B cell (primary cell): ENCODE measurements around the gene CACHD1. TPM values are rescaled to one million over a fixed set of nuclear protein-coding genes. Genes with fewer than 3 reads are reported as not detected.

Experiments used
- ATAC-seq: fragments of 200-7000 bp; cut with Tn5 transposase; one replicate; pipeline ENCODE4 v1.10.0; 2021; ENCODE audit warnings: low read depth, mild to moderate bottlenecking, moderate number of reproducible peaks, moderate library complexity
- CTCF ChIA-PET: fragments of 350-600 bp; sonication (Branson Sonifier 250); formaldehyde crosslinking; loops from one replicate; lab custom pipeline; 2021; ENCODE audit warnings: antibody characterized with exemption, inconsistent platforms; lab: Charles Lee
- POLR2A ChIA-PET: fragments of 350-600 bp; sonication (Branson Sonifier 250); formaldehyde crosslinking; loops from one replicate; lab custom pipeline; 2021; ENCODE audit warnings: antibody characterized with exemption; lab: Charles Lee
- DNase-seq: peaks from one replicate; pipeline ENCODE4 v3.0.0; 2013
- H2AFZ ChIP-seq: 2 replicates; pipeline ENCODE4 v1.6.1; 2012; ENCODE audit warnings: mild to moderate bottlenecking, low read depth, low read length; ENCODE audit not compliant: insufficient read depth, poor library complexity, severe bottlenecking
- H3K27ac ChIP-seq, 2 donors: 1 replicate in 1 of 2; 2 replicates in 1 of 2; pipeline ENCODE4 v1.5.1; 2012 to 2013; ENCODE audit warnings: low read length in 2 of 2, mild to moderate bottlenecking in 2 of 2, moderate library complexity in 1 of 2
- H3K27me3 ChIP-seq, 4 experiments: fragments of 200-600 bp in 1 of 4; sonication (generic) in 1 of 4; replicated peaks in 1 of 4; 1 replicate in 2 of 4; 2 replicates in 2 of 4; pipeline versions ENCODE4 v1.6.1 to v1.7.0; 2013 to 2016; ENCODE audit warnings: low read length in 3 of 4, mild to moderate bottlenecking in 2 of 4, mixed read lengths in 1 of 4, moderate library complexity in 1 of 4; ENCODE audit not compliant: insufficient read depth in 4 of 4, control insufficient read depth in 3 of 4; ENCODE audit errors: control extremely low read depth in 1 of 4
- H3K36me3 ChIP-seq, 2 experiments: replicated peaks in 1 of 2; 1 replicate in 1 of 2; 2 replicates in 1 of 2; pipeline versions ENCODE4 v1.6.1 to v1.7.1; 2013; ENCODE audit warnings: low read length in 1 of 2; ENCODE audit not compliant: insufficient read depth in 2 of 2, control insufficient read depth in 1 of 2; ENCODE audit errors: control extremely low read depth in 1 of 2, extremely low read depth in 1 of 2
- H3K4me1 ChIP-seq, 2 donors: fragments of 200-600 bp in 1 of 2; sonication (generic) in 1 of 2; 1 replicate in 1 of 2; 2 replicates in 1 of 2; pipeline versions ENCODE4 v1.5.1 to v1.6.1; 2013 to 2017; ENCODE audit warnings: low read length in 2 of 2; ENCODE audit not compliant: control insufficient read depth in 2 of 2, insufficient read depth in 2 of 2
- H3K4me2 ChIP-seq: replicated peaks from 2 replicates; pipeline ENCODE3; 2012; ENCODE audit warnings: mild to moderate bottlenecking, low read depth, low read length; ENCODE audit not compliant: poor library complexity, severe bottlenecking
- H3K4me3 ChIP-seq, 5 experiments: fragments of 200-600 bp in 1 of 5; sonication (generic) in 1 of 5; 1 replicate in 3 of 5; 2 replicates in 2 of 5; pipeline versions ENCODE4 v1.5.1 to v1.7.0; 2011 to 2016; ENCODE audit warnings: low read length in 4 of 5, mild to moderate bottlenecking in 4 of 5, low read depth in 2 of 5, control low read depth in 1 of 5, moderate library complexity in 1 of 5; ENCODE audit not compliant: insufficient read depth in 1 of 5; ENCODE audit errors: control extremely low read depth in 1 of 5, extremely low read depth in 1 of 5
- H3K79me2 ChIP-seq: fragments of 200-600 bp; sonication (generic); one replicate; pipeline ENCODE4 v1.6.0; 2016; ENCODE audit warnings: low read length; ENCODE audit not compliant: control insufficient read depth, insufficient read depth
- H3K9ac ChIP-seq: fragments of 200-600 bp; sonication (generic); 2 replicates; pipeline ENCODE4 v1.6.1; 2017; ENCODE audit warnings: mild to moderate bottlenecking, low read length, moderate library complexity
- H3K9me3 ChIP-seq, 3 donors: one replicate each; pipeline versions ENCODE4 v1.6.1 to v1.7.1; 2013; ENCODE audit warnings: low read length in 2 of 3; ENCODE audit not compliant: control insufficient read depth in 2 of 3, insufficient read depth in 1 of 3; ENCODE audit errors: control extremely low read depth in 1 of 3
- H4K20me1 ChIP-seq: 2 replicates; pipeline ENCODE4 v1.6.0; 2012; ENCODE audit warnings: mild to moderate bottlenecking, low read length; ENCODE audit not compliant: insufficient read depth, control insufficient read depth, poor library complexity, severe bottlenecking
- H3K27ac Mint-ChIP-seq: one replicate; pipeline ENCODE4 v1.8.0; 2021; ENCODE audit warnings: mixed read lengths
- H3K27me3 Mint-ChIP-seq: one replicate; pipeline ENCODE4 v1.8.0; 2021; ENCODE audit warnings: mixed read lengths
- H3K4me1 Mint-ChIP-seq: one replicate; pipeline ENCODE4 v1.8.0; 2021; ENCODE audit warnings: mixed read lengths
- H3K4me3 Mint-ChIP-seq: one replicate; pipeline ENCODE4 v1.8.0; 2021; ENCODE audit warnings: mixed read lengths
- H3K9me3 Mint-ChIP-seq: one replicate; pipeline ENCODE4 v1.8.0; 2022; ENCODE audit warnings: mixed read lengths; ENCODE audit not compliant: insufficient read depth
- EZH2 ChIP-seq: IDR thresholded peaks from 2 replicates; pipeline ENCODE4 v1.6.1; 2012; ENCODE audit warnings: borderline replicate concordance, low read depth, mild to moderate bottlenecking, moderate library complexity, low read length; ENCODE audit not compliant: insufficient read depth, poor library complexity, severe bottlenecking
- WGBS: methylation state at CpG from one replicate; pipeline ENCODE4 v1.1.5; 2013; ENCODE audit warnings: missing lambda C conversion rate; ENCODE audit not compliant: insufficient coverage; 5-methylcytosine and 5-hydroxymethylcytosine counted together
- intact Hi-C: fragments of 100-400 bp; cut with micrococcal nuclease; formaldehyde crosslinking; loops from one replicate; pipeline ENCODE4 v1.10.0; 2022
- polyA plus RNA-seq: library from polyadenylated mRNA; depleted of rRNA; stranded (reverse); fragments of >200 nt; gene quantifications from 2 replicates; pipeline ENCODE4 v1.2.3, GENCODE V29; 2012
- total RNA-seq, 2 donors: library from RNA; stranded (reverse); fragments of 120-200 nt in 1 of 2; gene quantifications; 1 replicate in 1 of 2; 2 replicates in 1 of 2; pipeline versions ENCODE4 v1.2.3 to v1.2.4, GENCODE V29; 2013 to 2022
- TF ChIP-seq, protein P1 (sequence below): fragments of 200-600 bp; IDR thresholded peaks from one replicate; pipeline ENCODE4 v1.8.0; 2022; ENCODE audit warnings: antibody characterized with exemption, mild to moderate bottlenecking

Gene CACHD1
- total and polyA plus RNA-seq, 2 donors (not counting 1 experiment from before 2014, with no cell fraction given): not detected

DNA sequence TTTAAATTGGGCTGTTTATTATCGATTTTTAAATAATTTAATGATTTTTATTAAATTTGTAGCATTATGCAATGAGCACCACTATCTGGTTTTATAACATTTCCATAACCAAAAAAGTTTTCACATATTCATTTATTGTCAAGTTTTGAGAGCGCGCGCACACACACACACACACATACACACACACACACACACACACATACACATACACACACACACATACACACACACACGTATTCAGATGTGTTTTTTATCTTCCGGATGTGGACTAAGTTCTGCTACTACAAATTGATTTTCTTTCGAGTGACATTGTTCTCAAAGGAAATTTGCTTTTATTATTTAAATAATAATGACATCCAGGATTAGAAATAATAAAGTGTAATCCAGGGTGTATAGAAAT is 16.3 kb downstream of the CACHD1 start:
- DNase-seq (no peak), ATAC-seq (no peak)
- 76% methylated on average over 3 of the region's 7 CpGs for WGBS
- Histone ChIP-seq H3K27ac (no peak overlapping the region), H2AFZ (no peak overlapping the region), H3K36me3 (no peaks in the 10 kb centered on the region), H3K4me3 (no peak overlapping the region), H4K20me1 (no peaks in the 10 kb centered on the region), H3K9me3 (no peaks in the 10 kb centered on the region), H3K9ac (no peak overlapping the region), H3K27me3 (peaks cover 0 to 3% (median 2%) of the 10 kb centered on the region in 4 experiments), H3K79me2 (no peaks in the 10 kb centered on the region), H3K4me2 (no peak overlapping the region), H3K4me1 (no peaks in the 10 kb centered on the region)
- Mint-ChIP-seq H3K27ac (no peak overlapping the region), H3K27me3 (peaks cover 39% of the 10 kb centered on the region), H3K4me1 (no peaks in the 10 kb centered on the region), H3K9me3 (no peaks in the 10 kb centered on the region), H3K4me3 (no peak overlapping the region)
- TF ChIP-seq, protein P1, sequence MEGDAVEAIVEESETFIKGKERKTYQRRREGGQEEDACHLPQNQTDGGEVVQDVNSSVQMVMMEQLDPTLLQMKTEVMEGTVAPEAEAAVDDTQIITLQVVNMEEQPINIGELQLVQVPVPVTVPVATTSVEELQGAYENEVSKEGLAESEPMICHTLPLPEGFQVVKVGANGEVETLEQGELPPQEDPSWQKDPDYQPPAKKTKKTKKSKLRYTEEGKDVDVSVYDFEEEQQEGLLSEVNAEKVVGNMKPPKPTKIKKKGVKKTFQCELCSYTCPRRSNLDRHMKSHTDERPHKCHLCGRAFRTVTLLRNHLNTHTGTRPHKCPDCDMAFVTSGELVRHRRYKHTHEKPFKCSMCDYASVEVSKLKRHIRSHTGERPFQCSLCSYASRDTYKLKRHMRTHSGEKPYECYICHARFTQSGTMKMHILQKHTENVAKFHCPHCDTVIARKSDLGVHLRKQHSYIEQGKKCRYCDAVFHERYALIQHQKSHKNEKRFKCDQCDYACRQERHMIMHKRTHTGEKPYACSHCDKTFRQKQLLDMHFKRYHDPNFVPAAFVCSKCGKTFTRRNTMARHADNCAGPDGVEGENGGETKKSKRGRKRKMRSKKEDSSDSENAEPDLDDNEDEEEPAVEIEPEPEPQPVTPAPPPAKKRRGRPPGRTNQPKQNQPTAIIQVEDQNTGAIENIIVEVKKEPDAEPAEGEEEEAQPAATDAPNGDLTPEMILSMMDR: no peak
- no peak for TF ChIP-seq EZH2
- intact Hi-C loops: no loop called here
- ChIA-PET CTCF (no interaction called here), POLR2A (no interaction called here)

DNA sequence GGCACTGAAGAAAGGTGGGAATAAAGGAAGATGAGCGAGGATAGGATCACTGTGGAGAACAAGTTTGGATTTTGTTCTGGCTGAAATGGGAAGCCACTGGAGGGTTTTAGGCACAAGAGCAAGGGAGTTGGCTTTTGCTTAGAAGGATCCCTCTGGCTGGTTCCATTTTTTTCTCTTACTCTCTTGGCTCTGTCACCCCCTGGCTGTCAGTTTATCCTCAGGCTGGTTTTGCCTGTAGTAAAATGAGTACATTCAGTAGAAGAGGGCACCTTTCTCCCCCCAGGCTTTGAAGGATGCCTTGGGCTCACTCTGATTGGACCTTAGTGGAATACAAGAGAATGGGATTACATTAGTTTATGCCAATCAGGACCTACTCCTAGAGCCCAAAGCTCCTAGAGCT is 17.1 kb downstream of the CACHD1 start:
- CTCF ChIA-PET: no interaction called here
- no peak overlapping the region for H3K27ac Mint-ChIP-seq

More for the DNA sequence above, 17.1 kb downstream of the CACHD1 start:
- Histone ChIP-seq H3K9ac (no peak overlapping the region), H3K27me3 (peaks cover 0 to 3% (median 2%) of the 10 kb centered on the region in 4 experiments), H3K4me1 (no peaks in the 10 kb centered on the region), H3K4me2 (no peak overlapping the region), H3K4me3 (no peak overlapping the region), H4K20me1 (no peaks in the 10 kb centered on the region), H2AFZ (no peak overlapping the region), H3K9me3 (no peaks in the 10 kb centered on the region), H3K27ac (no peak overlapping the region), H3K36me3 (no peaks in the 10 kb centered on the region), H3K79me2 (no peaks in the 10 kb centered on the region)
- no peak overlapping the region for H3K4me3 Mint-ChIP-seq
- peaks cover 39% of the 10 kb centered on the region for H3K27me3 Mint-ChIP-seq
- TF ChIP-seq, protein P1: no peak
- TF ChIP-seq EZH2: no peak
- WGBS: no CpG with 5 or more reads among the region's 1 CpG
- POLR2A ChIA-PET: no interaction called here
- ATAC-seq (no peak), DNase-seq (no peak)
- no peaks in the 10 kb centered on the region for H3K4me1 Mint-ChIP-seq
- intact Hi-C loops: no loop called here
- no peaks in the 10 kb centered on the region for H3K9me3 Mint-ChIP-seq
